K562 (cell line): ENCODE results near the gene MAD2L1BP. TPM values are rescaled to one million over a fixed set of nuclear protein-coding genes. Genes with fewer than 3 reads are reported as not detected.

Source experiments
- ATF7 ChIP-seq: fragments of 450-650 bp; IDR thresholded peaks from 2 replicates; pipeline ENCODE4 v1.7.1; 2014; ENCODE audit warnings: mild to moderate bottlenecking, moderate library complexity
- BCL6 ChIP-seq: fragments of 250-450 bp; sonication (Bioruptor Pico); IDR thresholded peaks from 2 replicates; pipeline ENCODE4 v1.4.0; 2020
- C11orf30 ChIP-seq: fragments of 450-650 bp; IDR thresholded peaks from 2 replicates; pipeline ENCODE4 v1.6.1; 2016; ENCODE audit warnings: low read depth, mild to moderate bottlenecking
- CBFB ChIP-seq: sonication (generic); formaldehyde crosslinking; IDR thresholded peaks from 2 replicates; pipeline ENCODE4 v1.4.0; 2020; ENCODE audit warnings: mild to moderate bottlenecking, missing genetic modification reagents
- CBX1 ChIP-seq: sonication (generic); IDR thresholded peaks from 2 replicates; pipeline ENCODE4 v1.6.1; 2016; ENCODE audit warnings: antibody characterized with exemption, low read depth, mild to moderate bottlenecking
- CHD2 ChIP-seq: IDR thresholded peaks from 2 replicates; pipeline ENCODE4 v1.6.1; 2011; ENCODE audit warnings: low read depth, low read length
- COPS2 ChIP-seq: fragments of 450-650 bp; conservative IDR thresholded peaks from 2 replicates; pipeline ENCODE4 v1.6.1; 2016; ENCODE audit warnings: mild to moderate bottlenecking, moderate library complexity
- CREB1 ChIP-seq, 2 experiments: sonication (generic) in 1 of 2; formaldehyde crosslinking in 1 of 2; IDR thresholded peaks; 2 replicates each; pipeline versions ENCODE4 v1.6.1 to v1.8.0; 2012 to 2022; ENCODE audit warnings: inconsistent platforms in 1 of 2, mild to moderate bottlenecking in 1 of 2, missing genetic modification reagents in 1 of 2, moderate library complexity in 1 of 2
- KDM2B ChIP-seq: fragments of 250-450 bp; sonication (Bioruptor Pico); IDR thresholded peaks from 2 replicates; pipeline ENCODE4 v1.8.0; 2021; ENCODE audit warnings: mild to moderate bottlenecking, moderate library complexity
- MAZ ChIP-seq, 2 experiments: fragments of 450-650 bp in 1 of 2; sonication (generic) in 1 of 2; formaldehyde crosslinking; IDR thresholded peaks in 1 of 2; conservative IDR thresholded peaks in 1 of 2; 2 replicates each; pipeline versions ENCODE4 v1.4.0 to v1.5.0; 2020; ENCODE audit warnings: mild to moderate bottlenecking in 1 of 2, missing genetic modification reagents in 1 of 2
- MED1 ChIP-seq: sonication (generic); formaldehyde crosslinking; IDR thresholded peaks from 2 replicates; pipeline ENCODE4 v1.8.1; 2023; ENCODE audit warnings: missing genetic modification reagents, borderline replicate concordance
- POLR2A ChIP-seq: fragments of 450-650 bp; conservative IDR thresholded peaks from 2 replicates; pipeline ENCODE4 v1.6.1; 2016
- SMARCE1 ChIP-seq: fragments of 450-650 bp; IDR thresholded peaks from 2 replicates; pipeline ENCODE4 v1.7.1; 2016; ENCODE audit warnings: mild to moderate bottlenecking
- ZBTB7A ChIP-seq: IDR thresholded peaks from 2 replicates; pipeline ENCODE4 v1.6.1; 2011; ENCODE audit warnings: low read depth, mild to moderate bottlenecking, low read length, moderate library complexity, borderline replicate concordance; ENCODE audit not compliant: control insufficient read depth
- ZNF584 ChIP-seq: fragments of 200-800 bp; sonication (Bioruptor generic); IDR thresholded peaks from 2 replicates; pipeline ENCODE4 v1.6.1; 2016; ENCODE audit warnings: low read depth, mild to moderate bottlenecking, missing genetic modification characterization, missing compliant biosample characterization
- polyA plus RNA-seq, 8 experiments: library from polyadenylated mRNA; depleted of rRNA in 4 of 8; stranded (reverse) in 5 of 8; unstranded in 3 of 8; fragments of >200 nt; fragmentation: Nextera tagmentation in 2 of 8; fragmentation: Illumina TruSeq in 1 of 8; extraction: Ambion mirVana in 2 of 8; extraction: Trizol in 1 of 8; gene quantifications; 2 replicates each; pipeline versions ENCODE4 v1.2.1 to v1.2.3, GENCODE V29; 2011 to 2014; ENCODE audit warnings: inconsistent platforms in 1 of 8, missing spikeins in 1 of 8
- total RNA-seq, 7 experiments: library from RNA; depleted of rRNA in 6 of 7; stranded (reverse); fragments of >200 nt in 6 of 7; fragmentation: Illumina TruSeq in 2 of 7; extraction: Trizol in 2 of 7; gene quantifications; 2 replicates each; pipeline versions ENCODE4 v1.2.1 to v1.2.3, GENCODE V29; 2011 to 2021; ENCODE audit warnings: low replicate concordance in 1 of 7
- TF ChIP-seq, protein P1 (sequence below): fragments of 200-800 bp; sonication (Bioruptor generic); IDR thresholded peaks from 2 replicates; pipeline ENCODE4 v1.6.1; 2016; ENCODE audit warnings: missing genetic modification characterization, missing compliant biosample characterization
- TF ChIP-seq, protein P2 (sequence below): sonication (generic); formaldehyde crosslinking; IDR thresholded peaks from 2 replicates; pipeline ENCODE4 v1.9.0; 2022; ENCODE audit warnings: mild to moderate bottlenecking, missing genetic modification reagents
- TF ChIP-seq, protein P3 (sequence below): sonication (generic); formaldehyde crosslinking; IDR thresholded peaks from 2 replicates; pipeline ENCODE4 v1.8.0; 2022; ENCODE audit warnings: mild to moderate bottlenecking, missing genetic modification reagents
- TF ChIP-seq, protein P4 (sequence below), 2 experiments: fragments of 450-650 bp in 1 of 2; sonication (generic) in 1 of 2; formaldehyde crosslinking; conservative IDR thresholded peaks; 2 replicates each; pipeline versions ENCODE4 v1.4.0 to v1.8.1; 2020 to 2022; ENCODE audit warnings: mild to moderate bottlenecking in 1 of 2, missing genetic modification reagents in 1 of 2

The MAD2L1BP gene
- total and polyA plus RNA-seq, 9 of the 15 experiments (the other 6 are each of a cell fraction or from before 2014, with no cell fraction given) = 69.7 to 321 (median 111) TPM

DNA sequence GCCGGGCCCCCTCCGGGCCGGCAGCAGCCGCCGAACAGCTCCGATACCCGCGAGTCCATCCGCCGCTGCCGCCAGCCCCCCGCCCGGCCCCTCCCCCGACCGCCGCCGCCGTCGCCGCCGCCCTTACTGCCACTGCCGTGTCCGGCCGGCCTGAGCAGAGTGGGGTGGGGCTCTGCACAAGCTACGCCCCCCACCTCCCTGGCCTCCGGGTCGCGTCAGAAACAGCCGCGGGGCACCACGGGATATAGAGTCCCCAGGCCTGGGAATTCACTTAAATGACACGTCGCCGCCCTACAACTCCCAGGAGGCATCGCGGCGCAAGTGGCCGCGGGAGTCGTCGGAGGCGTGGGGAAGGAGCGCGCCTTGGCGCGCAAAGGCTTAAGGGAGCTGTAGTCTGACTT is 6.5 kb upstream of the MAD2L1BP start, which contains the start of gene GTPBP2 (continued):
- no peak for TF ChIP-seq MED1 (CRISPR knock-in tag)
- no peak; the same call in none of the 2 replicates for TF ChIP-seq ZBTB7A
- TF ChIP-seq CHD2 = peak; percentile 78
- TF ChIP-seq POLR2A = no peak
- no peak for TF ChIP-seq CBX1
- no peak for TF ChIP-seq KDM2B (CRISPR knock-in tag)
- peak; percentile 96 for TF ChIP-seq CREB1 (IDR thresholded peaks at IDR 0.05)
- peak; percentile 92 for TF ChIP-seq CREB1 (CRISPR knock-in tag; IDR thresholded peaks at IDR 0.05)
- TF ChIP-seq, protein P1, sequence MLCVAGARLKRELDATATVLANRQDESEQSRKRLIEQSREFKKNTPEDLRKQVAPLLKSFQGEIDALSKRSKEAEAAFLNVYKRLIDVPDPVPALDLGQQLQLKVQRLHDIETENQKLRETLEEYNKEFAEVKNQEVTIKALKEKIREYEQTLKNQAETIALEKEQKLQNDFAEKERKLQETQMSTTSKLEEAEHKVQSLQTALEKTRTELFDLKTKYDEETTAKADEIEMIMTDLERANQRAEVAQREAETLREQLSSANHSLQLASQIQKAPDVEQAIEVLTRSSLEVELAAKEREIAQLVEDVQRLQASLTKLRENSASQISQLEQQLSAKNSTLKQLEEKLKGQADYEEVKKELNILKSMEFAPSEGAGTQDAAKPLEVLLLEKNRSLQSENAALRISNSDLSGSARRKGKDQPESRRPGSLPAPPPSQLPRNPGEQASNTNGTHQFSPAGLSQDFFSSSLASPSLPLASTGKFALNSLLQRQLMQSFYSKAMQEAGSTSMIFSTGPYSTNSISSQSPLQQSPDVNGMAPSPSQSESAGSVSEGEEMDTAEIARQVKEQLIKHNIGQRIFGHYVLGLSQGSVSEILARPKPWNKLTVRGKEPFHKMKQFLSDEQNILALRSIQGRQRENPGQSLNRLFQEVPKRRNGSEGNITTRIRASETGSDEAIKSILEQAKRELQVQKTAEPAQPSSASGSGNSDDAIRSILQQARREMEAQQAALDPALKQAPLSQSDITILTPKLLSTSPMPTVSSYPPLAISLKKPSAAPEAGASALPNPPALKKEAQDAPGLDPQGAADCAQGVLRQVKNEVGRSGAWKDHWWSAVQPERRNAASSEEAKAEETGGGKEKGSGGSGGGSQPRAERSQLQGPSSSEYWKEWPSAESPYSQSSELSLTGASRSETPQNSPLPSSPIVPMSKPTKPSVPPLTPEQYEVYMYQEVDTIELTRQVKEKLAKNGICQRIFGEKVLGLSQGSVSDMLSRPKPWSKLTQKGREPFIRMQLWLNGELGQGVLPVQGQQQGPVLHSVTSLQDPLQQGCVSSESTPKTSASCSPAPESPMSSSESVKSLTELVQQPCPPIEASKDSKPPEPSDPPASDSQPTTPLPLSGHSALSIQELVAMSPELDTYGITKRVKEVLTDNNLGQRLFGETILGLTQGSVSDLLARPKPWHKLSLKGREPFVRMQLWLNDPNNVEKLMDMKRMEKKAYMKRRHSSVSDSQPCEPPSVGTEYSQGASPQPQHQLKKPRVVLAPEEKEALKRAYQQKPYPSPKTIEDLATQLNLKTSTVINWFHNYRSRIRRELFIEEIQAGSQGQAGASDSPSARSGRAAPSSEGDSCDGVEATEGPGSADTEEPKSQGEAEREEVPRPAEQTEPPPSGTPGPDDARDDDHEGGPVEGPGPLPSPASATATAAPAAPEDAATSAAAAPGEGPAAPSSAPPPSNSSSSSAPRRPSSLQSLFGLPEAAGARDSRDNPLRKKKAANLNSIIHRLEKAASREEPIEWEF = peak; percentile 16; the same call in 1 of the 2 replicates
- TF ChIP-seq SMARCE1 = no peak
- no peak for TF ChIP-seq COPS2
- TF ChIP-seq MAZ (CRISPR knock-in tag; conservative IDR thresholded peaks at IDR 0.05 in 1 of 2, IDR thresholded peaks at IDR 0.05 in 1 of 2) = peak in 1 of 2 experiments; percentile 78; a peak in 2 of 4 replicates
- 0 out of 2 replicates have a peak, but pooled peaks have one; percentile 46 for TF ChIP-seq ZNF584 (CRISPR knock-in tag)
- TF ChIP-seq ATF7 = peak; percentile 66
- TF ChIP-seq, protein P2, sequence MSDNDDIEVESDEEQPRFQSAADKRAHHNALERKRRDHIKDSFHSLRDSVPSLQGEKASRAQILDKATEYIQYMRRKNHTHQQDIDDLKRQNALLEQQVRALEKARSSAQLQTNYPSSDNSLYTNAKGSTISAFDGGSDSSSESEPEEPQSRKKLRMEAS (CRISPR knock-in tag) = 0 out of 2 replicates have a peak, but pooled peaks have one; percentile 30
- TF ChIP-seq, protein P3, sequence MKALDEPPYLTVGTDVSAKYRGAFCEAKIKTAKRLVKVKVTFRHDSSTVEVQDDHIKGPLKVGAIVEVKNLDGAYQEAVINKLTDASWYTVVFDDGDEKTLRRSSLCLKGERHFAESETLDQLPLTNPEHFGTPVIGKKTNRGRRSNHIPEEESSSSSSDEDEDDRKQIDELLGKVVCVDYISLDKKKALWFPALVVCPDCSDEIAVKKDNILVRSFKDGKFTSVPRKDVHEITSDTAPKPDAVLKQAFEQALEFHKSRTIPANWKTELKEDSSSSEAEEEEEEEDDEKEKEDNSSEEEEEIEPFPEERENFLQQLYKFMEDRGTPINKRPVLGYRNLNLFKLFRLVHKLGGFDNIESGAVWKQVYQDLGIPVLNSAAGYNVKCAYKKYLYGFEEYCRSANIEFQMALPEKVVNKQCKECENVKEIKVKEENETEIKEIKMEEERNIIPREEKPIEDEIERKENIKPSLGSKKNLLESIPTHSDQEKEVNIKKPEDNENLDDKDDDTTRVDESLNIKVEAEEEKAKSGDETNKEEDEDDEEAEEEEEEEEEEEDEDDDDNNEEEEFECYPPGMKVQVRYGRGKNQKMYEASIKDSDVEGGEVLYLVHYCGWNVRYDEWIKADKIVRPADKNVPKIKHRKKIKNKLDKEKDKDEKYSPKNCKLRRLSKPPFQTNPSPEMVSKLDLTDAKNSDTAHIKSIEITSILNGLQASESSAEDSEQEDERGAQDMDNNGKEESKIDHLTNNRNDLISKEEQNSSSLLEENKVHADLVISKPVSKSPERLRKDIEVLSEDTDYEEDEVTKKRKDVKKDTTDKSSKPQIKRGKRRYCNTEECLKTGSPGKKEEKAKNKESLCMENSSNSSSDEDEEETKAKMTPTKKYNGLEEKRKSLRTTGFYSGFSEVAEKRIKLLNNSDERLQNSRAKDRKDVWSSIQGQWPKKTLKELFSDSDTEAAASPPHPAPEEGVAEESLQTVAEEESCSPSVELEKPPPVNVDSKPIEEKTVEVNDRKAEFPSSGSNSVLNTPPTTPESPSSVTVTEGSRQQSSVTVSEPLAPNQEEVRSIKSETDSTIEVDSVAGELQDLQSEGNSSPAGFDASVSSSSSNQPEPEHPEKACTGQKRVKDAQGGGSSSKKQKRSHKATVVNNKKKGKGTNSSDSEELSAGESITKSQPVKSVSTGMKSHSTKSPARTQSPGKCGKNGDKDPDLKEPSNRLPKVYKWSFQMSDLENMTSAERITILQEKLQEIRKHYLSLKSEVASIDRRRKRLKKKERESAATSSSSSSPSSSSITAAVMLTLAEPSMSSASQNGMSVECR (CRISPR knock-in tag) = no peak
- no peak for TF ChIP-seq C11orf30
- TF ChIP-seq, protein P4, sequence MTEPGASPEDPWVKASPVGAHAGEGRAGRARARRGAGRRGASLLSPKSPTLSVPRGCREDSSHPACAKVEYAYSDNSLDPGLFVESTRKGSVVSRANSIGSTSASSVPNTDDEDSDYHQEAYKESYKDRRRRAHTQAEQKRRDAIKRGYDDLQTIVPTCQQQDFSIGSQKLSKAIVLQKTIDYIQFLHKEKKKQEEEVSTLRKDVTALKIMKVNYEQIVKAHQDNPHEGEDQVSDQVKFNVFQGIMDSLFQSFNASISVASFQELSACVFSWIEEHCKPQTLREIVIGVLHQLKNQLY (CRISPR knock-in tag; conservative IDR thresholded peaks at IDR 0.05) = no peak
- TF ChIP-seq CBFB (CRISPR knock-in tag) = no peak
- TF ChIP-seq BCL6 = 0 out of 2 replicates have a peak, but pooled peaks have one; percentile 54
